ENCODE data around the gene CLECL1. TPM values are rescaled to one million over a fixed set of nuclear protein-coding genes. Genes with fewer than 3 reads are reported as not detected.
A peak's percentile ranks its signal among the peaks of the same experiment; 100 is the strongest.

The CLECL1 gene
- not detected for total RNA-seq
- long read RNA-seq: 0 reads

- Histone ChIP-seq H3K9me3 (replicated peaks) (no peaks in the 10 kb centered on the region), H3K4me3 (no peak within 1 kb of the TSS), H3K27ac (replicated peaks) (peak within 1 kb of the TSS; percentile 13), H3K27me3 (ENCODE audit: low read depth) (no peaks in the 10 kb centered on the region), H3K36me3 (no peaks in the 10 kb centered on the region), H3K4me1 (peaks cover 1% of the 10 kb centered on the region)
- intact Hi-C loops (cut with micrococcal nuclease): no loop called here
- no peak for TF ChIP-seq CTCF (IDR thresholded peaks at IDR 0.05; ENCODE audit: borderline replicate concordance)
- DNase-seq: no peak
Observed at GRCh38 chr12:9732921-9733461, at the start of gene CLECL1. Gene CLECL1 (minus strand): TSS chr12:9733097.

- no peak for TF ChIP-seq CTCF (IDR thresholded peaks at IDR 0.05; ENCODE audit: borderline replicate concordance)
- Histone ChIP-seq H3K4me1 (no peaks in the 10 kb centered on the region), H3K27ac (replicated peaks) (no peak overlapping the region), H3K36me3 (no peaks in the 10 kb centered on the region), H3K27me3 (ENCODE audit: low read depth) (no peaks in the 10 kb centered on the region), H3K9me3 (replicated peaks) (no peaks in the 10 kb centered on the region), H3K4me3 (no peak overlapping the region)
- DNase-seq: no peak
- intact Hi-C loops (cut with micrococcal nuclease): no loop called here
Observed at GRCh38 chr12:9781360-9781759, 48.5 kb upstream of the CLECL1 start.

- H3K9me3 ChIP-seq (replicated peaks): no peaks in the 10 kb centered on the region
- H3K27ac ChIP-seq (replicated peaks): no peak overlapping the region
- H3K4me3 ChIP-seq: no peak overlapping the region
- no peak for TF ChIP-seq CTCF (IDR thresholded peaks at IDR 0.05; ENCODE audit: borderline replicate concordance)
- H3K36me3 ChIP-seq: no peaks in the 10 kb centered on the region
- H3K4me1 ChIP-seq: no peaks in the 10 kb centered on the region
- intact Hi-C loops (cut with micrococcal nuclease): no loop called here
- no peak for DNase-seq
- H3K27me3 ChIP-seq (ENCODE audit: low read depth): no peaks in the 10 kb centered on the region
Observed at GRCh38 chr12:9779209-9779608, 46.3 kb upstream of the CLECL1 start.

GRCh38 chr12:9776781-9777180, 43.9 kb upstream of the CLECL1 start:
- TF ChIP-seq CTCF (IDR thresholded peaks at IDR 0.05; ENCODE audit: borderline replicate concordance): no peak
- intact Hi-C loops (cut with micrococcal nuclease): no loop called here
- no peak for DNase-seq
- Histone ChIP-seq H3K4me3 (no peak overlapping the region), H3K27me3 (ENCODE audit: low read depth) (no peaks in the 10 kb centered on the region), H3K9me3 (replicated peaks) (no peaks in the 10 kb centered on the region), H3K27ac (replicated peaks) (no peak overlapping the region), H3K4me1 (no peaks in the 10 kb centered on the region), H3K36me3 (no peaks in the 10 kb centered on the region)

- intact Hi-C loops (cut with micrococcal nuclease): no loop called here
- Histone ChIP-seq H3K4me3 (no peak overlapping the region), H3K27ac (replicated peaks) (no peak overlapping the region), H3K27me3 (ENCODE audit: low read depth) (no peaks in the 10 kb centered on the region), H3K4me1 (no peaks in the 10 kb centered on the region), H3K9me3 (replicated peaks) (no peaks in the 10 kb centered on the region), H3K36me3 (no peaks in the 10 kb centered on the region)
- TF ChIP-seq CTCF (IDR thresholded peaks at IDR 0.05; ENCODE audit: borderline replicate concordance): no peak
- DNase-seq: no peak
Observed at GRCh38 chr12:9773216-9773877, 40.5 kb upstream of the CLECL1 start.

Data from left ventricle myocardium inferior (tissue), 1 donor.